Neuron (in vitro differentiated cells): ENCODE data around the gene CDK5RAP3.
"Not testable (repeated sequence)": the region's sequence is repeated elsewhere in the genome, so short reads cannot be mapped to it uniquely, and the experiment has no call there.

ENCODE experiments used
- H2AFZ ChIP-seq: one replicate; pipeline ENCODE4 v1.6.1; 2013; ENCODE audit warnings: low read depth, mild to moderate bottlenecking, inconsistent platforms, low read length, moderate library complexity
- H3K27me3 ChIP-seq: one replicate; pipeline ENCODE4 v1.6.1; 2013; ENCODE audit warnings: low read length; ENCODE audit not compliant: insufficient read depth
- H3K36me3 ChIP-seq: one replicate; pipeline ENCODE4 v1.6.1; 2013; ENCODE audit warnings: low read length; ENCODE audit not compliant: insufficient read depth
- H3K4me1 ChIP-seq: one replicate; pipeline ENCODE4 v1.6.1; 2013; ENCODE audit warnings: low read length; ENCODE audit not compliant: insufficient read depth
- H3K4me3 ChIP-seq: 2 replicates; pipeline ENCODE4 v1.5.1; 2013; ENCODE audit warnings: mild to moderate bottlenecking, low read length, moderate library complexity
- H3K9me3 ChIP-seq: one replicate; pipeline ENCODE4 v1.6.1; 2013; ENCODE audit warnings: low read length

Gene CDK5RAP3, protein sequence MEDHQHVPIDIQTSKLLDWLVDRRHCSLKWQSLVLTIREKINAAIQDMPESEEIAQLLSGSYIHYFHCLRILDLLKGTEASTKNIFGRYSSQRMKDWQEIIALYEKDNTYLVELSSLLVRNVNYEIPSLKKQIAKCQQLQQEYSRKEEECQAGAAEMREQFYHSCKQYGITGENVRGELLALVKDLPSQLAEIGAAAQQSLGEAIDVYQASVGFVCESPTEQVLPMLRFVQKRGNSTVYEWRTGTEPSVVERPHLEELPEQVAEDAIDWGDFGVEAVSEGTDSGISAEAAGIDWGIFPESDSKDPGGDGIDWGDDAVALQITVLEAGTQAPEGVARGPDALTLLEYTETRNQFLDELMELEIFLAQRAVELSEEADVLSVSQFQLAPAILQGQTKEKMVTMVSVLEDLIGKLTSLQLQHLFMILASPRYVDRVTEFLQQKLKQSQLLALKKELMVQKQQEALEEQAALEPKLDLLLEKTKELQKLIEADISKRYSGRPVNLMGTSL

DNA sequence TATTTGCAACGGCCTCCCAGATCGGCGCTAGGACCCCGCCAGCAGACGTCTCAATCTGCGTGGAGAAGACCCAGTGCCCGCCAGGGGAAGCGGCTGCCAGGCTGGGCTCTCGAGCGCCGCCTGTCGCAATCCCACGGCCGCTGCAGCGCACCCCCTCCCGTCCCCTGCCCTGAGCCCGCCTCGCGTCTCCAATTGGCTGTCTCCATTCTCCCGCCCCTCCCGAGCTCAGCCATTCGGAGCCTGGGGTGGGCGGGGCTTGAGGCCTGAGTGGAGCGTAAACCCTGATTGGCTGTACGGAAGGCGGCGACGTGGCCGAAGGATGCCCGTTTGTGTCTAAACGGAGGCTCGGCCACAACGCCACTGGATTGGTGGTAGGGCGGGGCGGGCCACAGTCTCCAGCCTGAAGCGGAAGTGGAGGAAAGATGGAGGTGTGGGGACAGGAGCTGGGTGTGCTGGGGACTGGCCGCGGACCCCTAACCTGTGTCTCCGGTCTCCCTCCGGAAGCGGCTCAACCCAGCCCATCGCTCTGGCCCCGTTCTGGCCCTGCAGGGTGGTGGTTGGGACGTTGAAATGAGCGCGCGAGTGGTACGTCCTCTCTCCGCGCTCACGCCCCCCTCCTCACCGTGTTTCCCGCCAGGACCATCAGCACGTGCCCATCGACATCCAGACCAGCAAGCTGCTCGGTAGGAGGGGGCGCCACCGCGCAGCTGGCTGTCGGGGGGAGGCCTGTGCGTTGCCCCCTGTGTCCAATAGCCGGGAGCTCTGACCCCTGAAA is at the start of gene CDK5RAP3:
Gene CDK5RAP3 (plus strand): TSS at position 389 of the 775 bp plus-strand sequence. CDS start 34 bp downstream, at position 423.
- Histone ChIP-seq H2AFZ (peak within 1 kb of the TSS; percentile 11), H3K27me3 (no peaks in the 10 kb centered on the region), H3K36me3 (peaks cover 26% of the 10 kb centered on the region), H3K9me3 (no peaks in the 10 kb centered on the region), H3K4me3 (peak within 1 kb of the TSS; percentile 64), H3K4me1 (peaks cover 11% of the 10 kb centered on the region)

DNA sequence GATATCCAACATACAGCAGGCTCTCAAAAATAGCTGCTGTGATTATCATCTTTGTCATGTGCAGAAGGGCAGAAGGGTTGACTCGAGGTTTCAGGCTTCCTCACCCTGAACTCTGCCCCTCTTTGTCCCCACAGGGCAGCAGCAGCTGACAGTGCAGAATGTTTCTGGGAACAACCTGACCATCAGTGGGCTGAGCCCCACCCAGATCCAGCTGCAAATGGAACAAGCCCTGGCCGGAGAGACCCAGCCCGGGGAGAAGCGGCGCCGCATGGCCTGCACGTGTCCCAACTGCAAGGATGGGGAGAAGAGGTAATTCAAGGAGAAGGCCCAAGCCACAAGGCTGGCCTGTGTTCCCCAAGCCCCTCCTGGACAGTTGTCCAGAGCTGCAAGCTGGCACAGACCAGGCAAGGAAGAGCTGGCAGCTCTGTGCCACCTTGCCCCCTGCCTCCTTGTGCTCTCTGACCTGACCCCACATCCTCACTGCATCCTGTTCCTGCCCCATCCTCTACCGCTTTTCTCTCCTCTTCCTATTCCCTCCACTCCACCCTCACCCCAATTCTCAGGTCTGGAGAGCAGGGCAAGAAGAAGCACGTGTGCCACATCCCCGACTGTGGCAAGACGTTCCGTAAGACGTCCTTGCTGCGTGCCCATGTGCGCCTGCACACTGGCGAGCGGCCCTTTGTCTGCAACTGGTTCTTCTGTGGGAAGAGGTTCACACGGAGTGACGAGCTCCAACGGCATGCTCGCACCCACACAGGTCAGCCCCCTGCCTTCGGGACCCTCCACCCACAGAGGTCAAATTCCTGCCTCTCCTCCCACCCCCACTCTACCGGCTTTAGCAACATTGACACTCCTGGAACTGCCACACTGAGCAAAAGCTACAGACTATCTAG is 45.9 kb upstream of the CDK5RAP3 start:
- Histone ChIP-seq H3K27me3 (no peaks in the 10 kb centered on the region), H3K36me3 (peaks cover 59% of the 10 kb centered on the region), H3K9me3 (no peaks in the 10 kb centered on the region), H2AFZ (no peak overlapping the region), H3K4me3 (no peak overlapping the region), H3K4me1 (no peaks in the 10 kb centered on the region)

DNA sequence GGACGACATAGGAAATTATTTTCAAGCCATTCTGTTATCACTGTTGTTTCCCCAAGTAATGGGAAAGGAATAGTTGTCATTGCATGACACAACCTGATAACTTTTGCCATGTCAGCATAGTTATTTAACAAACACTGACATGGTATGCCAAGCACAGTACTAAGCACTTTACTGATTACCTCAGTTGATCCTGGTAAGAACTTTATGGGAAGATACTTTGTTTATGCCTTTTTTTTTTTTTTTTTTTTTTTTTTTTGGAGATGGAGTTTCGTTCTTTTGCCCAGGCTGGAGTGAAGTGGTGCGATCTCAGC is 45.3 kb upstream of the CDK5RAP3 start:
- Histone ChIP-seq H3K36me3 (peaks cover 64% of the 10 kb centered on the region), H3K27me3 (no peaks in the 10 kb centered on the region), H2AFZ (no peak overlapping the region)

DNA sequence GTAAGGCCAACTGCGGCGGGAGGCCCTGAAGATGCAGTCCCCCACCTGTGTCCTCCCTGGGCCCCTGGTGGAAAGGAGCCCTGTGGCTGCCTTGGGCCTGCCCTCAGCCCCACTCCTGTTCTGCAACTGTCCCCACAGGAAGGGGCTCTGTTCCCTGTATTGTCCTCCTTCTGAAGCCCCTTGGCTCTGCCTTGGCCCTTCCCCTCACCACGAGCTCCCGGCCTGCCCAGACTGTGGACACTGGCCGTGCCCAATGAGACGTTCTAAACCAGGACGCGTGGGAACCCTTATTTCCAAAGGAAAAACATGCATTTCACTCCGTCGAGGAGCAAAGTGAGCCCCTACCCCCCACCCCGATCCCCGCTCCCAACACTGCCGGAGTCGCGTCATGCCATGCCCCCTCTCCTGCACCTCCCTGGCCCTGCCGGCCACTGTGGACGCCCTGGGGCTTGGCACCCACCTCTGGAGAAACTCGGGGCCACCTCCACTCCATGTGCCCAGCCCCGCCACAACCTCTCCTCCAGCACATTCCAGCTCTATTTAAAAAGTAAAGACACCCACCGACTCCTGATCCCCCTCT is 43.0 kb upstream of the CDK5RAP3 start:
- Histone ChIP-seq H3K36me3 (peaks cover 57% of the 10 kb centered on the region), H3K4me3 (no peak overlapping the region)

More for the DNA sequence above, 45.3 kb upstream of the CDK5RAP3 start:
- H3K9me3 ChIP-seq: no peaks in the 10 kb centered on the region
- H3K4me3 ChIP-seq: no peak overlapping the region
- no peaks in the 10 kb centered on the region for H3K4me1 ChIP-seq

DNA sequence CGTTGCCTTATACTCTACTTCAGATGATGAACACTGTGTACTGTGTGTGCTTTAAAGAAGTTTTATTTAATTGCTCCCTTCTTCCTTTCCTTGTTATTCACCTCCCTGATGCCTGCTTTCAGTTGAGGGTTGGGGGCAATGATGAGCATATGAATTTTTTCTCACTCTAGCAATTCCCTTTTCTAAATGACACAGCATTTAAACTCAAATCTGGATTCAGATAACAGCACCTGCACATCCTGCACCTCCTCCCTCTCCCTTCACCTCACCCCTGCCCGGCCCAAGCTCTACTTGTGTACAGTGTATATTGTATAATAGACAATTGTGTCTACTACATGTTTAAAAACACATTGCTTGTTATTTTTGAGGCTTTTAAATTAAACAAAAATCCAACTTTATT is 42.5 kb upstream of the CDK5RAP3 start:
- Histone ChIP-seq H3K36me3 (peaks cover 52% of the 10 kb centered on the region), H3K4me1 (no peaks in the 10 kb centered on the region), H3K27me3 (no peaks in the 10 kb centered on the region), H2AFZ (no peak overlapping the region), H3K9me3 (no peaks in the 10 kb centered on the region), H3K4me3 (no peak overlapping the region)

More for the DNA sequence above, 43.0 kb upstream of the CDK5RAP3 start:
- Histone ChIP-seq H3K27me3 (no peaks in the 10 kb centered on the region), H2AFZ (no peak overlapping the region), H3K9me3 (no peaks in the 10 kb centered on the region), H3K4me1 (no peaks in the 10 kb centered on the region)

GRCh38 chr17:47929218-47930000 is 41.5 kb upstream of the CDK5RAP3 start:
- H3K4me3 ChIP-seq: no peak overlapping the region
- no peaks in the 10 kb centered on the region for H3K9me3 ChIP-seq
- no peaks in the 10 kb centered on the region for H3K4me1 ChIP-seq
- no peak overlapping the region for H2AFZ ChIP-seq
- H3K27me3 ChIP-seq: no peaks in the 10 kb centered on the region
- peaks cover 43% of the 10 kb centered on the region for H3K36me3 ChIP-seq

DNA sequence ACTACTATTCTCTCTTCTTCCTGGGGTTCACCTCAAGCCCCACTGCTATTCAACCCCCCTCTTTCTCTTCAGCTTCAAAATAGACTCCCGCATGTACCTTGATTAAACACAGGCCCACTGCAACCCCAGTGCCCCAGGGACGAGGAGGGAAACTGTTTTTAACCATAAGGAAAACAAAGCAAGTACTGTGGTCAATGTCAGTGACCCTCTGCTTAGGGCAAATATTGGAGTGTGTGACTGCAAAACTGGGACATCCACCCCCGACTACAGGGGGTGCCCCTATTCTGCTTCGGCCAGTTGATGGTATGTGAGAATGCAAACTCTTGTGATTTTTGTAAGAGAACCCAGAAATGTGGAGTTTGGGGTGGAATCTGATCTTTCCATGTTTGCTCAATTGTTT is 39.1 kb upstream of the CDK5RAP3 start:
- peaks cover 23% of the 10 kb centered on the region for H3K36me3 ChIP-seq
- no peak overlapping the region for H2AFZ ChIP-seq
- H3K27me3 ChIP-seq: no peaks in the 10 kb centered on the region
- H3K9me3 ChIP-seq: no peaks in the 10 kb centered on the region
- H3K4me3 ChIP-seq: no peak overlapping the region
- no peaks in the 10 kb centered on the region for H3K4me1 ChIP-seq

DNA sequence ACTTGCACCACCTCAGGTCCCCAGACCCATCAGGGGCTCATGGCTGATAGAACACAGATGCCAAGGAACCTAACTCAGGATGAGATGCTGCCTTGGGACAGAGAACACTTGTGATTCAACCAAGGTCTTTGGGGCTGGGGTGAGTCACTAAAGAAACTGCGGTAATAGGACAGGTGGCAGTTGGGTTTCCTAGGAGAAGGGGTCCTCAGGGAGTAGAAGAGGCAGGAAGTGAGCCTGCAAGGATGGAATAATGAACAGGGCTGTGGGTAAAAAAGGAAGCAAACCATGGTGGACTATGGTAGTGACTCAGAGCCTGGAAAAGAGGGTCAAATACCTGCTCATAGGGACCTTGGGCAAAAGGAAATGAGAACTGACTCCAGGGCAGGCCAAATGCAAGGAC is 36.1 kb upstream of the CDK5RAP3 start:
- H3K4me3 ChIP-seq: no peak overlapping the region
- H3K4me1 ChIP-seq: peaks cover 6% of the 10 kb centered on the region
- H3K27me3 ChIP-seq: no peaks in the 10 kb centered on the region

DNA sequence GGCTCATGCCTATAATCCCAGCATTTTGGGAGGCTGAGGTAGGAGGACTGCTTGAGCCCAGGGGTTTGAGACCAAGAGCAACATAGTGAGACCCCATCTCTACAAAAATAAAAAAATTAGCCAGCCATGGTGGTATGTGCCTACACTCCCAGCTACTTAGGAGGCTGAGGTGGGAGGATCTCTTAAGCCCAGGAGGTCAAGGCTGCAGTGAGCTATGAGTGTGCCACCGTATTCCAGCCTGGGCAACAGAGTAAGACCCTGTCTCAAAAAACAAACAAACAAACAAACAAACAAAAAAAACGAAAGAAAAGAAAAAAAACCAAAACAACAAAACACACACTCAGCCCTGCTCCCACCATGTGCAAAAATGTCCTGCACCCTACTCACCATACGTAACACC is 35.4 kb upstream of the CDK5RAP3 start:
- H3K4me1 ChIP-seq, H3K36me3 ChIP-seq, H3K9me3 ChIP-seq, H3K27me3 ChIP-seq, H2AFZ ChIP-seq, H3K4me3 ChIP-seq: not testable (repeated sequence)

More for the DNA sequence above, 36.1 kb upstream of the CDK5RAP3 start:
- Histone ChIP-seq H3K9me3 (no peaks in the 10 kb centered on the region), H3K36me3 (peaks cover 6% of the 10 kb centered on the region), H2AFZ (no peak overlapping the region)

- peaks cover 9% of the 10 kb centered on the region for H3K4me1 ChIP-seq
- H3K4me3 ChIP-seq: no peak overlapping the region
- H3K9me3 ChIP-seq: no peaks in the 10 kb centered on the region
- no peaks in the 10 kb centered on the region for H3K36me3 ChIP-seq
- H2AFZ ChIP-seq: no peak overlapping the region
- no peaks in the 10 kb centered on the region for H3K27me3 ChIP-seq
These were observed 35.0 kb upstream of the CDK5RAP3 start for GRCh38 chr17:47935961-47936360.

- H2AFZ ChIP-seq: no peak overlapping the region
- no peaks in the 10 kb centered on the region for H3K36me3 ChIP-seq
- no peak overlapping the region for H3K4me3 ChIP-seq
- H3K4me1 ChIP-seq: peaks cover 20% of the 10 kb centered on the region
- no peaks in the 10 kb centered on the region for H3K27me3 ChIP-seq
- no peaks in the 10 kb centered on the region for H3K9me3 ChIP-seq
These were observed 33.0 kb upstream of the CDK5RAP3 start for GRCh38 chr17:47937941-47938340.
